Activated T-helper 2 cell treated with anti-CD3 and anti-CD28 coated beads, Interferon-gamma antibody, Interleukin-2, Interleukin-4, amounts not matched to agents 10 μg/mL and 5 μg/mL and 100 μg/mL, durations not matched to agents 14 hours and 24 hours and 36 hours (primary cell): Measurements from ENCODE around the gene NUBP2. TPM values are rescaled to one million over a fixed set of nuclear protein-coding genes. Genes with fewer than 3 reads are reported as not detected.

Experiments used
- DNase-seq: peaks from one replicate; pipeline ENCODE4 v3.0.0; 2021; ENCODE audit warnings: low spot score
- H3K27ac Mint-ChIP-seq: one replicate; pipeline ENCODE4 v1.8.0; 2021; ENCODE audit warnings: mixed read lengths
- H3K27me3 Mint-ChIP-seq: one replicate; pipeline ENCODE4 v1.8.0; 2021; ENCODE audit warnings: low read depth, mixed read lengths
- H3K36me3 Mint-ChIP-seq: one replicate; pipeline ENCODE4 v1.8.0; 2021; ENCODE audit warnings: low read depth, mixed read lengths
- H3K4me1 Mint-ChIP-seq: one replicate; pipeline ENCODE4 v1.8.0; 2021; ENCODE audit warnings: low read depth, mixed read lengths
- H3K4me3 Mint-ChIP-seq: one replicate; pipeline ENCODE4 v1.8.0; 2021; ENCODE audit warnings: low read depth, mild to moderate bottlenecking, moderate library complexity, mixed read lengths
- H3K9me3 Mint-ChIP-seq: one replicate; pipeline ENCODE4 v1.8.0; 2021; ENCODE audit warnings: mixed read lengths
- intact Hi-C: fragments of 100-400 bp; cut with micrococcal nuclease; formaldehyde crosslinking; loops from one replicate; pipeline ENCODE4 v1.15.1; 2023
- total RNA-seq: library from RNA; stranded (reverse); gene quantifications from 2 replicates; pipeline ENCODE4 v1.2.3, GENCODE V29; 2022

The NUBP2 gene
- total RNA-seq, 1 donor from 2014 or later: 64.5 TPM

- intact Hi-C loops: no loop called here
- H3K36me3 Mint-ChIP-seq: peaks cover 29% of the 10 kb centered on the region
- no peak for DNase-seq
- no peaks in the 10 kb centered on the region for H3K9me3 Mint-ChIP-seq
- H3K27me3 Mint-ChIP-seq: no peaks in the 10 kb centered on the region
- no peak overlapping the region for H3K4me3 Mint-ChIP-seq
- no peaks in the 10 kb centered on the region for H3K4me1 Mint-ChIP-seq
- H3K27ac Mint-ChIP-seq: no peak overlapping the region
Measured at GRCh38 chr16:1763521-1764511, 18.9 kb upstream of the NUBP2 start.

GRCh38 chr16:1764971-1765370 is 17.8 kb upstream of the NUBP2 start:
- H3K27me3 Mint-ChIP-seq: no peaks in the 10 kb centered on the region
- intact Hi-C loops: no loop called here
- H3K9me3 Mint-ChIP-seq: no peaks in the 10 kb centered on the region
- H3K4me1 Mint-ChIP-seq: no peaks in the 10 kb centered on the region
- H3K4me3 Mint-ChIP-seq: no peak overlapping the region
- H3K36me3 Mint-ChIP-seq: peaks cover 36% of the 10 kb centered on the region
- DNase-seq: no peak
- no peak overlapping the region for H3K27ac Mint-ChIP-seq

GRCh38 chr16:1765826-1766225 is 16.9 kb upstream of the NUBP2 start:
- Mint-ChIP-seq H3K36me3 (peaks cover 36% of the 10 kb centered on the region), H3K4me3 (no peak overlapping the region), H3K27me3 (no peaks in the 10 kb centered on the region), H3K9me3 (no peaks in the 10 kb centered on the region), H3K27ac (no peak overlapping the region), H3K4me1 (peaks cover 4% of the 10 kb centered on the region)
- intact Hi-C loops: no loop called here
- no peak for DNase-seq

- Mint-ChIP-seq H3K27me3 (no peaks in the 10 kb centered on the region), H3K27ac (no peak overlapping the region), H3K4me1 (peaks cover 4% of the 10 kb centered on the region), H3K4me3 (no peak overlapping the region), H3K9me3 (no peaks in the 10 kb centered on the region), H3K36me3 (peaks cover 33% of the 10 kb centered on the region)
- no peak for DNase-seq
- intact Hi-C loops: no loop called here
Measured at GRCh38 chr16:1766231-1766630, 16.5 kb upstream of the NUBP2 start.

- Mint-ChIP-seq H3K27ac (no peak overlapping the region), H3K9me3 (no peaks in the 10 kb centered on the region), H3K27me3 (no peaks in the 10 kb centered on the region), H3K4me1 (peaks cover 4% of the 10 kb centered on the region), H3K4me3 (no peak overlapping the region), H3K36me3 (peaks cover 29% of the 10 kb centered on the region)
- no peak for DNase-seq
- intact Hi-C loops: no loop called here
Measured at GRCh38 chr16:1766701-1767100, 16.1 kb upstream of the NUBP2 start.

- Mint-ChIP-seq H3K9me3 (no peaks in the 10 kb centered on the region), H3K4me3 (no peak overlapping the region), H3K4me1 (peaks cover 7% of the 10 kb centered on the region), H3K36me3 (peaks cover 30% of the 10 kb centered on the region), H3K27ac (no peak overlapping the region), H3K27me3 (no peaks in the 10 kb centered on the region)
- intact Hi-C loops: no loop called here
- no peak for DNase-seq
Measured at GRCh38 chr16:1767116-1767994, 15.4 kb upstream of the NUBP2 start.

GRCh38 chr16:1768061-1768766 is 14.5 kb upstream of the NUBP2 start:
- H3K4me3 Mint-ChIP-seq: no peak overlapping the region
- DNase-seq: no peak
- H3K27ac Mint-ChIP-seq: no peak overlapping the region
- intact Hi-C loops: no loop called here
- H3K27me3 Mint-ChIP-seq: no peaks in the 10 kb centered on the region
- H3K36me3 Mint-ChIP-seq: peaks cover 30% of the 10 kb centered on the region
- peaks cover 7% of the 10 kb centered on the region for H3K4me1 Mint-ChIP-seq
- no peaks in the 10 kb centered on the region for H3K9me3 Mint-ChIP-seq

- intact Hi-C loops: no loop called here
- no peaks in the 10 kb centered on the region for H3K27me3 Mint-ChIP-seq
- no peak overlapping the region for H3K27ac Mint-ChIP-seq
- no peaks in the 10 kb centered on the region for H3K9me3 Mint-ChIP-seq
- H3K4me3 Mint-ChIP-seq: no peak overlapping the region
- H3K4me1 Mint-ChIP-seq: peaks cover 9% of the 10 kb centered on the region
- peaks cover 32% of the 10 kb centered on the region for H3K36me3 Mint-ChIP-seq
- no peak for DNase-seq
Measured at GRCh38 chr16:1768767-1769401, 13.9 kb upstream of the NUBP2 start.

GRCh38 chr16:1769402-1770300 is 13.1 kb upstream of the NUBP2 start:
- peaks cover 33% of the 10 kb centered on the region for H3K36me3 Mint-ChIP-seq
- no peaks in the 10 kb centered on the region for H3K9me3 Mint-ChIP-seq
- DNase-seq: no peak
- H3K4me3 Mint-ChIP-seq: peak overlapping the region; percentile 78
- H3K27me3 Mint-ChIP-seq: no peaks in the 10 kb centered on the region
- peak overlapping the region; percentile 46 for H3K27ac Mint-ChIP-seq
- peaks cover 10% of the 10 kb centered on the region for H3K4me1 Mint-ChIP-seq
- intact Hi-C loops: loop anchor here (5.0 to 10.0 kb wide), 2 partner anchors 157 to 465 kb away; partner anchors contain the start of genes CRAMP1, IFT140 and UBE2I

GRCh38 chr16:1770328-1771187 is 12.2 kb upstream of the NUBP2 start:
- DNase-seq: no peak
- H3K9me3 Mint-ChIP-seq: no peaks in the 10 kb centered on the region
- H3K4me3 Mint-ChIP-seq: peak overlapping the region; percentile 78
- H3K27ac Mint-ChIP-seq: peak overlapping the region; percentile 46
- H3K4me1 Mint-ChIP-seq: peaks cover 10% of the 10 kb centered on the region
- no peaks in the 10 kb centered on the region for H3K27me3 Mint-ChIP-seq
- intact Hi-C loops: loop anchor here (5.0 to 10.0 kb wide), 2 partner anchors 158 to 466 kb away; partner anchors contain the start of genes CRAMP1, IFT140 and UBE2I
- peaks cover 33% of the 10 kb centered on the region for H3K36me3 Mint-ChIP-seq
